CD4-positive, alpha-beta T cell treated with Interleukin-4 for 1 hour (primary cell): Measurements from ENCODE around the gene ARHGAP42.
A peak's percentile ranks its signal among the peaks of the same experiment; 100 is the strongest.

Experiments
- DNase-seq, 2 donors: peaks; one replicate each; pipeline ENCODE4 v3.0.0-alpha.2; 2020 to 2022

The ARHGAP42 gene

GRCh38 chr11:100683126-100683525 lies 4.0 kb upstream of the ARHGAP42 start:
- no peak for DNase-seq

- no peak for DNase-seq
These were observed 2.7 kb upstream of the ARHGAP42 start for GRCh38 chr11:100684101-100685065.

DNA sequence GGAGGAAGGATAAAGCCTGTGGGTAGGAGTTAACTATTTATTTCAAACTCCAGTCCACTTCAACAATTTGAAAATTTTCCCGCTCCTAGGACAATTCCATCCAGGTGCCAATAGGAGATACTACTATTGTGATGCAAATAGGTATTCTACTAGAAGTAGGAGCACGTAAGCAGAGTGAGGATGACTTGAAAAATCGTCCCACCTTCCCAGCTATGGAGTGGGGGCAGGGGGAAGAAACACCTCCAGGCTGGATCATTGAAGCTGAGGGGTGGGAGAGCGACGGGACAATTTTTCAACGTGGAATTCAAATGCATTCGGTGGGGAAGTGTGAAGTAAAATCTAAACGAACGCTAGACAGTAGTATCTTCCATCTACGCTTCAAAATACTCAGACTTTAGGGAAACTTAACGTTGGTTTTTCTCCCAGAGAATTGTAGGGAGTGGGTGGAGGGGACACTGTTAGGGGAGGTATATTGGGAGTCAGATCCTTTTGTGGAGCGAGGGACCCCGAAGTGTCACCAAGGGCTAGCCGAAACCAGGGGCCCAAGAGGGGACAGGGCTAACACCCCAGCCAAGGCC lies 523 bp upstream of the ARHGAP42 start:
- no peak for DNase-seq

GRCh38 chr11:100687630-100688395 lies 725 bp downstream of the ARHGAP42 start:
- DNase-seq: peak; percentile 6 to 34

DNA sequence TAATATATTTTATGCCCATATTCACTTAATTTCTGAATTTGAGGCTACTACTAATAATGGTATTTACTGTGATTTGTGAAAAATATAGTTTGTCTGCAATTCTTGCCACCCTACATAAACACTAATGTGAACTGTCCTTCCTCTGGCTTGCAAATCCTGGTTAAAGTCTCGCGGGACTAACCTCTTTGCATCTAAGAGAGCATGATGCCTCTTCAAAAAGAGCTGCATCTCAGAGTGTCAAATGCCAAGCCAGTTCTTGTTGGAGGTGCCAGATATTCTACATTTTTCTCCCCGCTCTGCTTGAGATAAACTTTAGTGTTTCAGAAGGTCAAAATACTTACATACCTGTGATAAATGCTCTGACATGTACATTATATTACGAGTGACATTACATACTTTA lies 2.1 kb downstream of the ARHGAP42 start:
- DNase-seq: no peak

GRCh38 chr11:100691896-100692653 lies 5.0 kb downstream of the ARHGAP42 start:
- no peak for DNase-seq

- no peak for DNase-seq
These were observed 8.8 kb downstream of the ARHGAP42 start for GRCh38 chr11:100695911-100696310.

DNA sequence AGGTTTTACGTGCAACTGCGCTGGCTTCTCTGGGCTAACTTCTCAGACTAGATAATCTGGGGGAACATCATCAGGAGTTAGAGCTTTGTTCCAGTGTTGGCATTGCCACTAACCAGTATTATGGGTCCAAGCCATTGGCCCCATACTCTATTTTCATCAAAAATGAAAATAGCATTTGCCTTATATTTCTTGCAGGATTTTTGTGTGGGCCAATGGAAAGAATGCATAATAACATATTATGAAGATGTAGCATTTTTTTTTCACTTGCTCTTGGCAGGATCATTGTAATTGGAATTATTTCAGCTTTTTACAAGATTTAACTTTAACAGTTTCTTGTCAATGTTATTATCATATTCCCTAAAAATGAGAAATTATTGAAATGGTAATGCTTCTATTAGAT lies 16.1 kb downstream of the ARHGAP42 start:
- no peak for DNase-seq

GRCh38 chr11:100703801-100704575 lies 16.9 kb downstream of the ARHGAP42 start:
- DNase-seq: no peak

DNA sequence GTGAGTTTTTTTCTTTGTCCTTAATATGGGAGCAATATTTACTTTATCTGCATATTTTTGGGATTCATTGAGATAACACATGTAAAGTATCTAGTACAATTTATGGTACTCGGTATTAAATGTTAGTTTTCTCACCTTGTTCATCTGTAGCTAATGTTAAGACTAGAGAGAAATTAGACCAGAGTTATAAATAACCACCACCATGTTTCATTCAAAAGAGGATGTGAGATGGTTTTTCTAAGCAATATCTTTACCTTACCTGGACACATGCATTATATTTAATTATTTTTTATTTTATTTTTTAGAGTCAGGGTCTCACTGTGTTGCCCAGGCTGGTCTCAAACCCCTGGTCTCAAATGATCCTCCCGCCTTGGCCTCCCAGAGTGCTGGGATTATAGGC lies 18.4 kb downstream of the ARHGAP42 start:
- DNase-seq: no peak

DNA sequence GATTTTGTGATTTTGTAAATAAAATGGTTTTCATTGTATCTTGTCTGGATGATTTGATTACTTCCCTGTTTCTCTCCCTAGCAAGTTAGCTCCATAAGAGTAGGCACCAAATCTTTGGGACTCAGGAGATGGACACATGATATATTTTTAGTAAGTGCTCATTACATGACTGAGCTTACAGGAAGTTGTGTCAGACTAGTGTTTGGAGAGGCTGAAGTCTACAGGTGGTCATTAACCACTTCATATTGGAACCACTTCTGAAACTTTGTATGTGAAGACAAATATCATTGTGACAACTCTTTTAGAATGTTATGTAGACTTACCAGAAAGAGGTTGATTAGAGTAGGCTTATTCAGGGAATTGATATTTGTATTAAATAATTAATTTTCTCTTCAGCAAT lies 19.1 kb downstream of the ARHGAP42 start:
- DNase-seq: no peak

GRCh38 chr11:100709233-100709957 lies 22.3 kb downstream of the ARHGAP42 start:
- no peak for DNase-seq

DNA sequence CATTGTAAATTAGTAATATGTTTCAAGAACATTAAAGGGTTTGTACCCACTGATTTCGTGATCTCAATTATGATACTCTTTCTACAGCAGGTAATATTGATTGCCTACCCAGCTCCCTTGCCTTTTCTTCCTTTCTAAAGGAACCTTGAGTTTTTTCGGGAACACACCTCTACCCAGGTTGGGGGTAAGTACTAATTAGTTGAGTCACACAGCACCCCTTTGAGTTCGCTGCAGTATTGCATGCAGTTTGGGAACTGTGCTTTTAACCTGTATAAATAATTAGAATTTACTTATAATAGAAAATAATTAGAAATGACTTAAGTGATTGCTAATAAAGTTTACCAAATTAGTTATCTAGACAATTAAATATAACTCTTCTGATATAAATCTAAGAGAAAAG lies 24.9 kb downstream of the ARHGAP42 start:
- DNase-seq: no peak

- no peak for DNase-seq
These were observed 25.5 kb downstream of the ARHGAP42 start for GRCh38 chr11:100712583-100712982.

GRCh38 chr11:100715165-100715761 lies 28.2 kb downstream of the ARHGAP42 start:
- no peak for DNase-seq

GRCh38 chr11:100716838-100717237 lies 29.8 kb downstream of the ARHGAP42 start:
- DNase-seq: no peak

DNA sequence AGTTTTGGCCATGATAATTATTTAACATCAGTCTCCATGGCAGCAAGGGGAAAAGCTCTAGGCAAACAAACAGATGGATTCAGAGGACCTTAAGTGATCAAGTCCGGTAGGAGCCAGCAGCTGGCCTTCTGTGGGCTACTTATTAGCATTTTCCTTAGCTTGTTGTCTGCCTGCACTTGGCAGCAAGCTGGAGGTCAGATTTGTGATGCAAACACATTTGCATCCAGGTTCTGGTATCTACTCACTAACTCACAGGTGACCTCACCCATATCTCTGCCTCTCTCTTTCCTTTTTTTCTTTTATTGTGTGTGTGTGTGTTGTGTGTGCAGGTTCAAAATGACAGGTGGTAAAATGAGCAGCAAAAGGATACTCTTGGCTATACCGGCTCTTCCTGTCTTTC lies 32.3 kb downstream of the ARHGAP42 start:
- DNase-seq: no peak

DNA sequence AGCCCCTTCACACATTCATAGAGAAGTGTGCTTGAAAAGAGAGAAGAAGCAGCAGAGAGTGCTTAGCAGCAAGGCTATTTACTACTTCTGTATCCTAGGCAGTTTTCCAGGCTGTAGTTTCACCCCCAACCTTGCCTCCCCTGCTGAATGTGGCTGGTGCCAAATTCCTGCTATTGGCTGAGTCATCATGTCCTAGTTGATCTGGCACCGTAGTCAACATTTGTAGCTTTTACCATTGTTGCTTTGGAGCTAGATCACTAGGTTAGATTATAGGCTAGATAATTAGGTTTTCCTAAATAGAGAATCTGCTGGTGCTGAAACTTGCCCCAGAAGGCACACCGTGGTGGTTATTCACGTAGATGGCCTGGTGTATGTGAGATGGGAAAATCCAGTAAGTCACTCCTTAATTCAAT lies 32.7 kb downstream of the ARHGAP42 start:
- DNase-seq: no peak

GRCh38 chr11:100726680-100727079 lies 39.6 kb downstream of the ARHGAP42 start:
- no peak for DNase-seq

- no peak for DNase-seq
These were observed 40.3 kb downstream of the ARHGAP42 start for GRCh38 chr11:100727410-100727809.

- DNase-seq: no peak
These were observed 43.2 kb downstream of the ARHGAP42 start for GRCh38 chr11:100730266-100730665.
